GM23338 (cell line): ENCODE results near the gene UBE3B. TPM values are rescaled to one million over a fixed set of nuclear protein-coding genes. Genes with fewer than 3 reads are reported as not detected.

Experiments
- ATAC-seq: fragments of 200-7000 bp; cut with Tn5 transposase; 3 replicates; pipeline ENCODE4 v1.9.1; 2020
- DNase-seq: peaks from one replicate; pipeline ENCODE4 v3.0.0-alpha.2; 2015; ENCODE audit warnings: low spot score
- H2AFZ ChIP-seq: fragments of 200-600 bp; sonication (generic); 2 replicates; pipeline ENCODE4 v1.8.0; 2016; ENCODE audit warnings: antibody characterized with exemption, mild to moderate bottlenecking, moderate library complexity
- H3F3A ChIP-seq: fragments of 200-600 bp; sonication (generic); replicated peaks from 2 replicates; pipeline ENCODE4 v1.8.0; 2017; ENCODE audit warnings: antibody characterized with exemption, mixed run types, low read depth
- H3K27ac ChIP-seq: fragments of 200-600 bp; sonication (generic); 2 replicates; pipeline ENCODE4 v1.6.1; 2016; ENCODE audit warnings: low read depth
- H3K27me3 ChIP-seq: fragments of 200-600 bp; sonication (generic); 2 replicates; pipeline ENCODE4 v1.8.0; 2016; ENCODE audit warnings: mild to moderate bottlenecking, mixed run types, moderate library complexity; ENCODE audit not compliant: insufficient read depth
- H3K36me3 ChIP-seq: fragments of 200-600 bp; sonication (generic); 2 replicates; pipeline ENCODE4 v1.8.0; 2016; ENCODE audit warnings: mild to moderate bottlenecking; ENCODE audit not compliant: insufficient read depth
- H3K4me1 ChIP-seq: fragments of 200-600 bp; sonication (generic); 2 replicates; pipeline ENCODE4 v1.8.0; 2016; ENCODE audit warnings: mild to moderate bottlenecking, moderate library complexity; ENCODE audit not compliant: insufficient read depth
- H3K4me2 ChIP-seq: fragments of 200-600 bp; sonication (generic); 2 replicates; pipeline ENCODE4 v1.7.1; 2017; ENCODE audit warnings: mixed run types
- H3K4me3 ChIP-seq: fragments of 200-600 bp; sonication (generic); 2 replicates; pipeline ENCODE4 v1.6.1; 2016; ENCODE audit warnings: mixed run types
- H3K79me2 ChIP-seq: fragments of 200-600 bp; sonication (generic); replicated peaks from 2 replicates; pipeline ENCODE4 v1.8.0; 2017; ENCODE audit warnings: mild to moderate bottlenecking; ENCODE audit not compliant: insufficient read depth
- H3K9me2 ChIP-seq: fragments of 200-600 bp; sonication (generic); 2 replicates; pipeline ENCODE4 v1.8.0; 2017; ENCODE audit not compliant: insufficient read depth
- H4K20me1 ChIP-seq: fragments of 200-600 bp; sonication (generic); replicated peaks from 2 replicates; pipeline ENCODE4 v1.8.0; 2017; ENCODE audit warnings: mild to moderate bottlenecking; ENCODE audit not compliant: insufficient read depth
- H3K27ac Mint-ChIP-seq: 2 replicates; pipeline ENCODE4 v1.8.0; 2020; ENCODE audit warnings: inconsistent platforms, mild to moderate bottlenecking, moderate library complexity, mixed read lengths
- H3K27me3 Mint-ChIP-seq: 3 replicates; pipeline ENCODE4 v1.8.0; 2022; ENCODE audit warnings: low read depth, mild to moderate bottlenecking, moderate library complexity, mixed read lengths, inconsistent platforms; ENCODE audit not compliant: insufficient read depth, poor library complexity
- H3K36me3 Mint-ChIP-seq: 3 replicates; pipeline ENCODE4 v1.8.0; 2021; ENCODE audit warnings: low read depth, mild to moderate bottlenecking, inconsistent platforms, moderate library complexity, mixed read lengths
- H3K4me1 Mint-ChIP-seq: 3 replicates; pipeline ENCODE4 v1.8.0; 2020; ENCODE audit warnings: mild to moderate bottlenecking, inconsistent platforms, mixed read lengths
- H3K4me3 Mint-ChIP-seq: 3 replicates; pipeline ENCODE4 v1.8.0; 2021; ENCODE audit warnings: moderate library complexity, mild to moderate bottlenecking, inconsistent platforms, mixed read lengths
- H3K9me3 Mint-ChIP-seq: 3 replicates; pipeline ENCODE4 v1.8.0; 2020; ENCODE audit warnings: moderate library complexity, mild to moderate bottlenecking, inconsistent platforms, mixed read lengths
- CREB1 ChIP-seq: fragments of 250-450 bp; sonication (Bioruptor Pico); IDR thresholded peaks from 2 replicates; pipeline ENCODE4 v1.5.0; 2020; ENCODE audit warnings: low read depth, mild to moderate bottlenecking, moderate library complexity
- ETS1 ChIP-seq: IDR thresholded peaks from 2 replicates; pipeline ENCODE4 v1.6.1; 2016; ENCODE audit warnings: antibody characterized with exemption
- EZH2phosphoT487 ChIP-seq: fragments of 200-600 bp; sonication (generic); IDR thresholded peaks from one replicate; pipeline ENCODE4 v1.8.1; 2018; ENCODE audit warnings: antibody characterized with exemption; ENCODE audit not compliant: unreplicated experiment
- POLR2AphosphoS5 ChIP-seq: IDR thresholded peaks from 2 replicates; pipeline ENCODE4 v1.6.1; 2016; ENCODE audit warnings: antibody characterized with exemption, low read depth
- REST ChIP-seq: IDR thresholded peaks from one replicate; pipeline ENCODE4 v1.6.1; 2018; ENCODE audit warnings: antibody characterized with exemption; ENCODE audit not compliant: unreplicated experiment
- STAT1 ChIP-seq: IDR thresholded peaks from one replicate; pipeline ENCODE4 v1.6.1; 2016; ENCODE audit warnings: antibody characterized with exemption; ENCODE audit not compliant: unreplicated experiment
- ZNF114 ChIP-seq: fragments of 250-450 bp; sonication (Bioruptor Pico); IDR thresholded peaks from 2 replicates; pipeline ENCODE4 v1.5.0; 2020; ENCODE audit warnings: mild to moderate bottlenecking, moderate library complexity
- ZNF331 ChIP-seq: fragments of 250-450 bp; sonication (Bioruptor Pico); IDR thresholded peaks from 2 replicates; pipeline ENCODE4 v1.5.0; 2020; ENCODE audit warnings: low read depth, mild to moderate bottlenecking, moderate library complexity
- polyA plus RNA-seq: library from polyadenylated mRNA; unstranded; fragments of >200 nt; fragmentation: Nextera tagmentation; extraction: Ambion mirVana; gene quantifications from 2 replicates; pipeline ENCODE4 v1.2.1, GENCODE V29; 2016
- total RNA-seq: library from RNA; depleted of rRNA; stranded (reverse); fragments of >200 nt; shearing (Covaris generic); gene quantifications from 2 replicates; pipeline ENCODE4 v1.2.3, GENCODE V29; 2014
- TF ChIP-seq, protein P1 (sequence below), 2 experiments: fragments of 200-600 bp in 1 of 2; sonication (generic) in 1 of 2; conservative IDR thresholded peaks; 2 replicates each; pipeline versions ENCODE4 v1.5.1 to v1.6.1; 2016 to 2017; ENCODE audit warnings: antibody characterized with exemption in 2 of 2, low read depth in 2 of 2, mild to moderate bottlenecking in 2 of 2, moderate library complexity in 1 of 2

UBE3B gene
- total and polyA plus RNA-seq, 2 experiments from 2014 or later = 20.8 TPM

DNA sequence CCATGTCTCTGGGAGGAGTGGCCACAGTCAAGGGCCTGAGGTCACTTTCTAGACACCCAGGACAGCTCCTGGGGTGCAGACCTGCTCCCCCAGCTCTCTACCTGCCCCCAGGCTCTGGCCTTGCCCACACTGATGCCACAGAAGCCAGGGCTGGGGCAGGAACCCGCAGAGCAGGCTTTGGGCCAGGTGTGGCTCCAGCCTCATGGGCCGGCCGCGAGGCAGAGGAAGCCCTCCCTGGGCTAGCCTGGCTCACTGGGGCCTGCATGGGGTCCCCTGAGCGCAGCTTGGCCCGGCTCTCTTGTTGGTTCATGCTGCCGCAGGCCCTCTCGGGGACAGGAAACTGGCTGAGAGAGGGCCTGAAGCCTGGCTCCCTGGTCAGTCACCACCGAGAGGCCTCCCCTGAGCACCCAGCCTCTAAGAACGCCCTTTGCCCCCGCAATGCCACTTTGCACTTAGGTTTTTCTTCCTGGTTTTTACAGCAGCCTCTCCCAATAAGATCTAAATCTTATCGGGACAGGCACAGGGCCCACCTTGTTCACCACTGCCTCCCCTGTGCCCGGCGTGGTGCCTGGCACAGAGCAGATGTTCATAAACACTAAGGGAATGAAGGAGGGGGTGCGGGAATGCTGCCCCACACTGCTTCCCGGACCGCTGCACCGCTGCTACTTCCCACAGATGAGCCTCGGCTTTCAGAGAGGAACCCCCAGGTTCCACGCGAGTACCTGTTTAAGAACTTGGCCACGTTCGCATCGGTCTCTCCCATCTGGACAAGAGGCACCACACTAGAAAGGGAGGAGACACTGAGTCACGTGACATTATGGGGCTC is 81.2 kb downstream of the UBE3B start:
- Histone ChIP-seq H3K27me3 (no peaks in the 10 kb centered on the region), H4K20me1 (no peaks in the 10 kb centered on the region), H3K36me3 (no peaks in the 10 kb centered on the region), H3F3A (no peaks in the 10 kb centered on the region), H3K4me1 (no peaks in the 10 kb centered on the region), H2AFZ (no peak overlapping the region), H3K4me3 (no peak overlapping the region), H3K27ac (no peak overlapping the region), H3K4me2 (no peak overlapping the region), H3K79me2 (no peaks in the 10 kb centered on the region), H3K9me2 (no peaks in the 10 kb centered on the region)
- no peaks in the 10 kb centered on the region for H3K9me3 Mint-ChIP-seq
- DNase-seq = no peak
- peaks cover 8% of the 10 kb centered on the region; the same call in 2 of the 3 replicates for H3K4me1 Mint-ChIP-seq
- H3K36me3 Mint-ChIP-seq = peaks cover 13% of the 10 kb centered on the region
- TF ChIP-seq CREB1 (CRISPR knock-in tag) = no peak
- no peak for TF ChIP-seq ETS1
- TF ChIP-seq POLR2AphosphoS5 = no peak
- no peak for TF ChIP-seq EZH2phosphoT487
- TF ChIP-seq STAT1 = no peak
- no peak for TF ChIP-seq ZNF331
- no peak for TF ChIP-seq REST
- TF ChIP-seq ZNF114 (CRISPR knock-in tag) = no peak
- TF ChIP-seq, protein P1, sequence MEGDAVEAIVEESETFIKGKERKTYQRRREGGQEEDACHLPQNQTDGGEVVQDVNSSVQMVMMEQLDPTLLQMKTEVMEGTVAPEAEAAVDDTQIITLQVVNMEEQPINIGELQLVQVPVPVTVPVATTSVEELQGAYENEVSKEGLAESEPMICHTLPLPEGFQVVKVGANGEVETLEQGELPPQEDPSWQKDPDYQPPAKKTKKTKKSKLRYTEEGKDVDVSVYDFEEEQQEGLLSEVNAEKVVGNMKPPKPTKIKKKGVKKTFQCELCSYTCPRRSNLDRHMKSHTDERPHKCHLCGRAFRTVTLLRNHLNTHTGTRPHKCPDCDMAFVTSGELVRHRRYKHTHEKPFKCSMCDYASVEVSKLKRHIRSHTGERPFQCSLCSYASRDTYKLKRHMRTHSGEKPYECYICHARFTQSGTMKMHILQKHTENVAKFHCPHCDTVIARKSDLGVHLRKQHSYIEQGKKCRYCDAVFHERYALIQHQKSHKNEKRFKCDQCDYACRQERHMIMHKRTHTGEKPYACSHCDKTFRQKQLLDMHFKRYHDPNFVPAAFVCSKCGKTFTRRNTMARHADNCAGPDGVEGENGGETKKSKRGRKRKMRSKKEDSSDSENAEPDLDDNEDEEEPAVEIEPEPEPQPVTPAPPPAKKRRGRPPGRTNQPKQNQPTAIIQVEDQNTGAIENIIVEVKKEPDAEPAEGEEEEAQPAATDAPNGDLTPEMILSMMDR (conservative IDR thresholded peaks at IDR 0.05; ENCODE audit: low read depth in 2 of 2) = no peak
- no peak overlapping the region for H3K27ac Mint-ChIP-seq
- no peak for ATAC-seq
- peaks cover 6% of the 10 kb centered on the region for H3K27me3 Mint-ChIP-seq
- H3K4me3 Mint-ChIP-seq = no peak overlapping the region
